Testis (tissue), 3 donors: Measurements from ENCODE around the gene PSMB9. TPM values are rescaled to one million over a fixed set of nuclear protein-coding genes. Genes with fewer than 3 reads are reported as not detected.

ENCODE experiments used
- DNase-seq: peaks from one replicate; pipeline ENCODE4 v3.0.0-alpha.2; 2019
- H3K27ac ChIP-seq, 2 donors: fragments of 200-600 bp; sonication (generic); one replicate each; pipeline ENCODE4 v1.5.1; 2019
- H3K27me3 ChIP-seq: fragments of 200-600 bp; sonication (generic); one replicate; pipeline ENCODE4 v1.5.1; 2019
- H3K36me3 ChIP-seq: fragments of 200-600 bp; sonication (generic); one replicate; pipeline ENCODE4 v1.5.1; 2017; ENCODE audit warnings: low read depth; ENCODE audit errors: missing control alignments
- H3K4me1 ChIP-seq: fragments of 200-600 bp; sonication (generic); one replicate; pipeline ENCODE4 v1.5.1; 2019
- H3K4me3 ChIP-seq, 2 donors: fragments of 200-600 bp; sonication (generic); one replicate each; pipeline ENCODE4 v1.5.1; 2017 to 2019
- H3K9me3 ChIP-seq: fragments of 200-600 bp; sonication (generic); one replicate; pipeline ENCODE4 v1.5.1; 2017
- POLR2A ChIP-seq: fragments of 450-650 bp; IDR thresholded peaks from one replicate; pipeline ENCODE4 v1.6.1; 2017; ENCODE audit warnings: antibody characterized with exemption, mild to moderate bottlenecking, moderate library complexity
- WGBS, 2 donors: methylation state at CpG; one replicate each; pipeline ENCODE4 v1.1.5; 2018; 5-methylcytosine and 5-hydroxymethylcytosine counted together
- intact Hi-C: fragments of 100-400 bp; cut with DNase I; formaldehyde crosslinking; loops from one replicate; pipeline ENCODE4 v1.15.1; 2023; ENCODE audit warnings: low total_unique reads
- polyA plus RNA-seq: library from polyadenylated mRNA; stranded (reverse); fragments of 350-450 nt; fragmentation: Illumina TruSeq; extraction: RNeasy Lipid Tissue Mini Kit (QIAGEN cat#74804); gene quantifications from one replicate; pipeline ENCODE4 v1.2.3, GENCODE V29; 2014; ENCODE audit warnings: low read depth, low replicate concordance; ENCODE audit not compliant: insufficient read depth
- total RNA-seq, 2 donors: library from RNA; depleted of rRNA; stranded (reverse); fragments of >200 nt; gene quantifications; one replicate each; pipeline ENCODE4 v1.2.3, GENCODE V29; 2016
- TF ChIP-seq, protein P1 (sequence below), 3 experiments: fragments of 450-650 bp in 2 of 3; fragments of 200-600 bp in 1 of 3; sonication (generic) in 1 of 3; IDR thresholded peaks; one replicate each; pipeline ENCODE4 v1.5.1; 2016 to 2019; ENCODE audit warnings: antibody characterized with exemption in 3 of 3, mild to moderate bottlenecking in 2 of 3, moderate library complexity in 1 of 3

PSMB9 gene
- total and polyA plus RNA-seq, 3 donors from 2014 or later: 6.2 to 29.7 (median 7.9) TPM

DNA sequence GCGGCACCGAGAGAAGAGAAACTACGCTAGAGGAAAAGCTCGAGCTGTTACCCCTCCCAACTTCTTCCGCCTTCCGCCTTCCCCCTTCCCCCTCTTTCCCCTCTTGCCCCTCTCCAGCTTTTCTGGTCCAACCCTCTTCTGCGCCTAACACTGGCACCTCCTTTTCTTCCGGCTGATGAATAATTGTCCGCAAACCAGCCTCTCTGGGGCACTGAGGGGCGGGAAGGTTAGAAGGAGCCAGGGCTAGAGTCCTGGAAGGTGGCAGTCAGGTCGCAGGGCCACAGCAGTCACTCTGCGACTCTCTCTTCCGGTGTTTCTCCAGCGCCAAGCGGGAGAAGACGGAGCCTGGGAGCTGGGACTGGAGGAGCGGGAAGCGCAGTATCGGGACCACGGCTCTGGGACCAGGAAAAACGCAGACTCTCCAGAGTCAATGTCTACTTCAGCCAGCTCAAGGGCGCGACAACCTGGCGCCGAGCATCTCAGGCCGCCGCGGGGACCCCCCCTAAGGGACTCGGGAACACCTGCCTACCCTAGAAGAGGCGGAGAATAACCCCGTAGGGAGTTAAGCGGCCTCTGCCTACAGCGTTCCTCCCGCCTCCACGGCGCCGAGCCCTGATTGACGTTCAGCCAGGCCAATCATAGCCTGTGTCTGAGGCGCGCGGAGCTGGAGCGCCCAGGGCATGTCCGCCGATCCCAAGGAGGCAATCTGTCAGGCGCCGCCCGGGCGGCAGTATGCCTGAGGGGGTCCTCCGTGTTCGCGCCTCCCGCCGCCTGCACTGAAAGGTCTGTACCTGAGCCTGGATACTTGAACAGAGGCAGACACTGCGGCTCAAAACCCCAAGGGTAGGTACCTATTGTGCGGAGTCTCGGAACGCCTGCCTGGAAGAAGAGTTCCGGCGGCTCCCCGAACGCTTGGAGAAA is 40.4 kb downstream of the PSMB9 start:
- H3K4me1 ChIP-seq: peaks cover 11% of the 10 kb centered on the region
- intact Hi-C loops: no loop called here
- no peaks in the 10 kb centered on the region for H3K36me3 ChIP-seq
- TF ChIP-seq, protein P1, sequence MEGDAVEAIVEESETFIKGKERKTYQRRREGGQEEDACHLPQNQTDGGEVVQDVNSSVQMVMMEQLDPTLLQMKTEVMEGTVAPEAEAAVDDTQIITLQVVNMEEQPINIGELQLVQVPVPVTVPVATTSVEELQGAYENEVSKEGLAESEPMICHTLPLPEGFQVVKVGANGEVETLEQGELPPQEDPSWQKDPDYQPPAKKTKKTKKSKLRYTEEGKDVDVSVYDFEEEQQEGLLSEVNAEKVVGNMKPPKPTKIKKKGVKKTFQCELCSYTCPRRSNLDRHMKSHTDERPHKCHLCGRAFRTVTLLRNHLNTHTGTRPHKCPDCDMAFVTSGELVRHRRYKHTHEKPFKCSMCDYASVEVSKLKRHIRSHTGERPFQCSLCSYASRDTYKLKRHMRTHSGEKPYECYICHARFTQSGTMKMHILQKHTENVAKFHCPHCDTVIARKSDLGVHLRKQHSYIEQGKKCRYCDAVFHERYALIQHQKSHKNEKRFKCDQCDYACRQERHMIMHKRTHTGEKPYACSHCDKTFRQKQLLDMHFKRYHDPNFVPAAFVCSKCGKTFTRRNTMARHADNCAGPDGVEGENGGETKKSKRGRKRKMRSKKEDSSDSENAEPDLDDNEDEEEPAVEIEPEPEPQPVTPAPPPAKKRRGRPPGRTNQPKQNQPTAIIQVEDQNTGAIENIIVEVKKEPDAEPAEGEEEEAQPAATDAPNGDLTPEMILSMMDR (IDR thresholded peaks at IDR 0.05): no peak
- TF ChIP-seq POLR2A: no peak
- H3K27ac ChIP-seq: peak overlapping the region; percentile 91 to 94
- WGBS, 2 donors: 0 to 1% methylated on average over 19 to 61 of the region's 61 CpGs
- H3K27me3 ChIP-seq: no peaks in the 10 kb centered on the region
- peak overlapping the region; percentile 80 to 92 for H3K4me3 ChIP-seq
- H3K9me3 ChIP-seq: no peaks in the 10 kb centered on the region
- peak; percentile 96 for DNase-seq

DNA sequence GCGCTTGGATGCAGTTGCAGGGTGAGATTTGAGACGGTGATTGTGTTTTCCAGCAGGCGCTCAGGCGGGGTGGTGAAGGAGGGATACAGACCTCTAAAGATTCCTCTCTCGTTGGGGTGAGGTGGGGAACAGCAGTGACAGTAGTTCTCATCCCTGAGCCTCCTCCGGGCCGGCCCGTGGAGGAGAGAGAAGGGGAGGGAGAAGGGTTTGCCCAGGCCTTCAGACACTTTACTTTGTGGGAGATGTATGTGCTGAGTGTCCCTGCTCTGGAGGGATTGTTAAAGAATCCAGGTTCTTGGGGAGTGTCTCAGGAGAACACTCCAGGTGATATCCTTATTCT is 41.0 kb downstream of the PSMB9 start:
- WGBS, 2 donors: 0 to 1% methylated on average over 8 of the region's 8 CpGs
- H3K36me3 ChIP-seq: no peaks in the 10 kb centered on the region
- H3K4me1 ChIP-seq: peaks cover 11% of the 10 kb centered on the region
- H3K9me3 ChIP-seq: no peaks in the 10 kb centered on the region
- peak overlapping the region; percentile 91 to 94 for H3K27ac ChIP-seq
- TF ChIP-seq POLR2A: no peak
- TF ChIP-seq, protein P1 (IDR thresholded peaks at IDR 0.05): no peak
- no peaks in the 10 kb centered on the region for H3K27me3 ChIP-seq
- H3K4me3 ChIP-seq: peak overlapping the region; percentile 80 to 92
- intact Hi-C loops: no loop called here
- no peak for DNase-seq

DNA sequence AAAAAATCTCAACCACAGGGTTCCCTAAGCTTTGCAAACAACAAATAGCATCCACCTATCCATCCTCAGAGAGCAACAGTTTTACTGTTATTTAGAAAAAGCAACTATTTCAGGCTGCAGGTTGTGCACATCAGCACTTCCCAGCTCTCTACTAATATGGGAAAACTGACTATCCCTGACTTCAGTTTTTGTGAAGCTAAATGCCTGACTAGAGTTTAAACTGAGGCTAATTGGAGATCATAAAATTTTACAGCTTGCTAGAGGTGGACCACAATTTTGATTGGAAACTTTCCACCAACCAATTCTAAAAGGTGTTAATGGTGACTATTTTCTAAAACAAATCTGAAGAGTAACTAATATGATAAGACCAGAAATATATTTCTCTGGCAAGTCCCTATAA is 50.0 kb downstream of the PSMB9 start:
- intact Hi-C loops: no loop called here
- H3K9me3 ChIP-seq: no peaks in the 10 kb centered on the region
- no peaks in the 10 kb centered on the region for H3K4me1 ChIP-seq
- TF ChIP-seq POLR2A: no peak
- TF ChIP-seq, protein P1 (IDR thresholded peaks at IDR 0.05): no peak
- no peak overlapping the region for H3K27ac ChIP-seq
- no peak overlapping the region for H3K4me3 ChIP-seq
- no peaks in the 10 kb centered on the region for H3K27me3 ChIP-seq
- no peak for DNase-seq
- no peaks in the 10 kb centered on the region for H3K36me3 ChIP-seq

DNA sequence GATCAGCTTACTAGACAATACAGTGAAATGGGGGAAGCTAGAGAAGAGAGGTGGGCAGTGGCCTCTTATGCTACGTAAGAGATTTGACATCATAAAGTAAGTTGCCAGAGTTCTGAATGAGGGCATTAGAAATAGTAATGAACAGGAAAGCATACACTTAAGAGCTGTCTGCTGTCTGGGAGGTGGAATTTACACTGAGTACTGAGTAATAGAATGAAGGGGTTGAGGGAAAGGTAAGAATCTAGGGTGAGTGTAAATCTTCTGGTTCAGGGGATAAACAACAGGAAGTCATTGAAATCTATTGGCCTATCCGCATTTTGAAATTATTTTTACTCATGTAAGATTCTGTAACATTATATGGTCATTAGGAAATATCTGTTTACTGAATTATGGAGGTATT is 51.1 kb downstream of the PSMB9 start:
- Histone ChIP-seq H3K4me1 (no peaks in the 10 kb centered on the region), H3K4me3 (no peak overlapping the region), H3K9me3 (no peaks in the 10 kb centered on the region), H3K27ac (no peak overlapping the region), H3K27me3 (no peaks in the 10 kb centered on the region), H3K36me3 (no peaks in the 10 kb centered on the region)
- WGBS, 2 donors: 54 to 58% methylated on average over 2 of the region's 2 CpGs
- TF ChIP-seq, protein P1 (IDR thresholded peaks at IDR 0.05): no peak
- TF ChIP-seq POLR2A: no peak
- intact Hi-C loops: no loop called here
- no peak for DNase-seq

DNA sequence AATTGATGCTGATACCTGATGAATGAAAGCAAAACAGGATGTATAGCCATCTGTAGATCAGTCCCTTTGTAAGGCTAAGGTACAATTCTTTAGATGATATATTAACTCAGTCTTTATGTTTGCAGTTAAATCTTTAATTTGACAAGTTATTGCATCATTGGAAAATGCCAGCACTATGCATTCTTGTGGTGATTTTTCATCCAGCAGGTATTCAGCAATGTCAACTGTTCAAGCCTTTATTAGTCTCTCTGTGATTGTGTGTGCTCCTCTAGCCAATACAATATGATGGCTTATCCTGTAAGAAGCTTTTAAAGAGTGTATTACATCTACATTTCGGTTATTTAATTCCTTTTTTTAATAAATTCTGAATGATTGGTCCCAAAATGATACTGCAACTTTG is 52.5 kb downstream of the PSMB9 start:
- no peak for DNase-seq
- 86 to 88% methylated on average over 1 of the region's 1 CpG for WGBS, 2 donors
- Histone ChIP-seq H3K27me3 (no peaks in the 10 kb centered on the region), H3K36me3 (no peaks in the 10 kb centered on the region), H3K27ac (no peak overlapping the region), H3K9me3 (no peaks in the 10 kb centered on the region), H3K4me1 (no peaks in the 10 kb centered on the region), H3K4me3 (no peak overlapping the region)
- TF ChIP-seq, protein P1 (IDR thresholded peaks at IDR 0.05): no peak
- TF ChIP-seq POLR2A: no peak
- intact Hi-C loops: no loop called here
